Measurements from ENCODE around the gene SPATA9.

Gene SPATA9

DNA sequence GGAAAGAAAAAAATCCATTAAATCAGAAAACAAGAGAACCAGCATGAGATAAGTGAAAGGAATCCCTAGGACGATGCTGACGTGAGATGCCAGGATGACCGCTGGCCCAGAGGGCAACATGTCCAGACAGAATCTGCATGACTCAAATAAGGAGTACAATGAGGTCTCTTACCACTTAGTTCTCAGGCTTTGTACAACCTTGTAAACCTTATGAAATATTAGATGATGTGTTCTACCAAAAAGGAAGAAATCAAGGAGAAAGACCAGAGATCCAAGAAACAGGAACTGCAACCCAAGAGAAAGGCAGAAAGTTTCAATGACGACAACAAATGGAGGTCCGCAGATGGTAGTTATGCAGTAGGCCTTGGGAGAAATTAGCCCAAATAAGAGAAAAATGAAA lies 65.7 kb downstream of the SPATA9 start:
- Histone ChIP-seq H3K27me3 (ENCODE audit: control insufficient read depth, insufficient read depth, low read length, poor library complexity, severe bottlenecking) (peaks cover 51% of the 10 kb centered on the region), H3K27ac (ENCODE audit: insufficient read depth, low read depth, low read length, poor library complexity, severe bottlenecking) (no peak overlapping the region), H3K36me3 (ENCODE audit: control insufficient read depth, insufficient read depth, low read length) (no peaks in the 10 kb centered on the region), H3K9me3 (ENCODE audit: control insufficient read depth, low read length) (no peaks in the 10 kb centered on the region), H3K4me3 (ENCODE audit: insufficient read depth, low read depth, low read length) (no peak overlapping the region), H3K4me1 (ENCODE audit: control insufficient read depth, insufficient read depth, low read length) (no peaks in the 10 kb centered on the region)
- WGBS, 2 experiments, result 78 to 81% methylated on average over 5 of the region's 5 CpGs

DNA sequence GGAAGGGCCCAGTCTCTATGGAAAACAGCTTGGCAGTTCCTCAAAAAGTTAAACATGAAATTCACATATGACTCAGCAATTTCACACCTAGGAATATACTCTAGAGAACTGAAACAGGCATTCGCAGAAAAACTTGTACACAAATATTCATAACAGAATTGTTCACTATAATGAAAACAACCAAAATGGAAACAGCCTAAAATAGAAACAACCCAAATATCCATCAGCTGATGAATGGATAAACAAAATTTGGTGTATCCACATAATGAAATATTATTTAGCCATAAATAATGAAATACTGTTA lies 67.7 kb downstream of the SPATA9 start:
- no peaks in the 10 kb centered on the region for H3K36me3 ChIP-seq (ENCODE audit: control insufficient read depth, insufficient read depth, low read length)
- H3K4me3 ChIP-seq (ENCODE audit: insufficient read depth, low read depth, low read length), result no peak overlapping the region
- peaks cover 31% of the 10 kb centered on the region for H3K27me3 ChIP-seq (ENCODE audit: control insufficient read depth, insufficient read depth, low read length, poor library complexity, severe bottlenecking)
- no peak overlapping the region for H3K27ac ChIP-seq (ENCODE audit: insufficient read depth, low read depth, low read length, poor library complexity, severe bottlenecking)
- WGBS, 2 experiments, result 94 to 95% methylated on average over 1 of the region's 1 CpG
- no peaks in the 10 kb centered on the region for H3K9me3 ChIP-seq (ENCODE audit: control insufficient read depth, low read length)
- H3K4me1 ChIP-seq (ENCODE audit: control insufficient read depth, insufficient read depth, low read length), result no peaks in the 10 kb centered on the region

DNA sequence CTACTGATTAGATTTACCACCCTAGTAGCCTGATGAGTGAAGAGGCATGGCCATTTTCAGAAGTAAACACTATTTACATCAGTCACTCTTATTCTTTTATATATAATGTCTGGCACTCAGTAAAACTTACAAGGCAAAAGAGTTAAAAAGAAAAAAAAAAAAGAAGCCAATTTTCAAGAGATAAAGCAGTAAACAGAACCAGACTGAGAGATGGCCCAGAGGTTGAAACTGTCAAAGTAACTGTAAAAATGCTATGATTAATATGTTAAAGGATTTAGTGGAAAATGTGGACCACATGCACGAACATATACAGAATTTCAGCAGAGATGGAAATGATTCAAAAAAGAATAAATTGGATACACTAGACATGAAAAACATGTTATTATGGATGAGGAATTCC lies 69.3 kb downstream of the SPATA9 start:
- no peak overlapping the region for H3K27ac ChIP-seq (ENCODE audit: insufficient read depth, low read depth, low read length, poor library complexity, severe bottlenecking)
- no peaks in the 10 kb centered on the region for H3K4me1 ChIP-seq (ENCODE audit: control insufficient read depth, insufficient read depth, low read length)
- H3K9me3 ChIP-seq (ENCODE audit: control insufficient read depth, low read length), result no peaks in the 10 kb centered on the region
- H3K4me3 ChIP-seq (ENCODE audit: insufficient read depth, low read depth, low read length), result no peak overlapping the region
- peaks cover 15% of the 10 kb centered on the region for H3K27me3 ChIP-seq (ENCODE audit: control insufficient read depth, insufficient read depth, low read length, poor library complexity, severe bottlenecking)
- no peaks in the 10 kb centered on the region for H3K36me3 ChIP-seq (ENCODE audit: control insufficient read depth, insufficient read depth, low read length)
- 100% methylated on average over 1 of the region's 1 CpG for WGBS, 2 experiments

DNA sequence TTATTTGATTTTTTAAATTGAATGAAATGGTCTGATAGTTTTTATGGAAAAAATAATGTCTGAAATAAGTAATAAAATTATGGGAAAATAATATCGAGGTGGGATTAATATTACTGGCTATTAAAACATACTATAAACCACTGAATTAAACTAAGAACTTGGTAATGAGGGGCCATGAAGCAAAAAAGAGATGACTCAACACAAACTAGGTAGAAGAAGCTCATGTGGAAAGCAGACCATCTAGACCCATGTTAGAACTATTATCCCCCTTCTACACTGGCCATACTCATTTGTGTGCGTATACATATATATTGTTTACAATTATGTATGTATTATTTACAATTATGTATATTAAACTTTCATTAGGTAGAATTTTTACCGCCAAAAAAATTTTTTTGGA lies 71.4 kb downstream of the SPATA9 start:
- 89 to 100% methylated on average over 1 to 2 of the region's 3 CpGs for WGBS, 2 experiments
- Histone ChIP-seq H3K36me3 (ENCODE audit: control insufficient read depth, insufficient read depth, low read length) (no peaks in the 10 kb centered on the region), H3K27me3 (ENCODE audit: control insufficient read depth, insufficient read depth, low read length, poor library complexity, severe bottlenecking) (no peaks in the 10 kb centered on the region), H3K27ac (ENCODE audit: insufficient read depth, low read depth, low read length, poor library complexity, severe bottlenecking) (no peak overlapping the region), H3K9me3 (ENCODE audit: control insufficient read depth, low read length) (no peaks in the 10 kb centered on the region), H3K4me3 (ENCODE audit: insufficient read depth, low read depth, low read length) (no peak overlapping the region), H3K4me1 (ENCODE audit: control insufficient read depth, insufficient read depth, low read length) (no peaks in the 10 kb centered on the region)

DNA sequence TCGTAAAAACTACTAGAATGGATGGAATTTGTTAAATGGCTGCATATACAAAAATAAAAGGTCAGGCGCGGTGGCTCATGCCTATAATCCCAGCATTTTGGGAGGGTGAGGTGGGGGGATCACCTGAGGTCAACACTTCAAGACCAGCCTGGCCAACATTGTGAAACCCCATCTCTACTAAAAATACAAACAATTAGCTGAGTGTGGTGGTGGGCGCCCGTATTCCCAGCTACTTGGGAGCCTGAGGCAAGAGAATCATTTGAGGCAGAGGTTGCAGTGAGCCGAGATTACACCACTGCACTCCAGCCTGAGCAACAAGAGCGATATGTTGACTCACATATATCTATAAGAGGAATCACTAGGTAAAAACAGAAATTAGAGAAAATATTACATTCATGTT lies 72.2 kb downstream of the SPATA9 start:
- no peaks in the 10 kb centered on the region for H3K4me1 ChIP-seq (ENCODE audit: control insufficient read depth, insufficient read depth, low read length)
- 89% methylated on average over 6 to 7 of the region's 7 CpGs for WGBS, 2 experiments
- no peak overlapping the region for H3K4me3 ChIP-seq (ENCODE audit: insufficient read depth, low read depth, low read length)
- H3K27ac ChIP-seq (ENCODE audit: insufficient read depth, low read depth, low read length, poor library complexity, severe bottlenecking), result no peak overlapping the region
- no peaks in the 10 kb centered on the region for H3K36me3 ChIP-seq (ENCODE audit: control insufficient read depth, insufficient read depth, low read length)
- no peaks in the 10 kb centered on the region for H3K27me3 ChIP-seq (ENCODE audit: control insufficient read depth, insufficient read depth, low read length, poor library complexity, severe bottlenecking)
- no peaks in the 10 kb centered on the region for H3K9me3 ChIP-seq (ENCODE audit: control insufficient read depth, low read length)

DNA sequence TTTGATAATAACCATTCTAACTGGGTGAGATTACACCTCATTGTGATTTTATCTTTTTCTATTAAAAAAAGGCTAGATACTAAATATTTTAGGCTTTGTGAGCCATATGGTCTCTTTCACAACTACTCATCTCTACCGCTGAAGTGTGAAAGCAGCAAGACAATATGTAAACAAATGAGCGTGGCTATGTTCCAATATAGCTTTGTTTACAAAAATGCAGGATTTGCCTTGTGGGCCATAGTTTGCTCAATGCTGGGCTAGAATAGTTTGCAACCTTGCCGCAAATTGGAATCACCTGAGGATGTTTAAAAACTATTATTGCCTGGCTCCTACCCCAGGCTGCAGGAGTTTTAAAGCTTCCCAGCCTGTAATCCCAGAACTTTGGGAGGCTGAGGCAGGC lies 73.1 kb downstream of the SPATA9 start:
- H3K27ac ChIP-seq (ENCODE audit: insufficient read depth, low read depth, low read length, poor library complexity, severe bottlenecking), result no peak overlapping the region
- no peaks in the 10 kb centered on the region for H3K9me3 ChIP-seq (ENCODE audit: control insufficient read depth, low read length)
- no peaks in the 10 kb centered on the region for H3K27me3 ChIP-seq (ENCODE audit: control insufficient read depth, insufficient read depth, low read length, poor library complexity, severe bottlenecking)
- H3K4me1 ChIP-seq (ENCODE audit: control insufficient read depth, insufficient read depth, low read length), result no peaks in the 10 kb centered on the region
- 93 to 96% methylated on average over 3 of the region's 3 CpGs for WGBS, 2 experiments
- no peaks in the 10 kb centered on the region for H3K36me3 ChIP-seq (ENCODE audit: control insufficient read depth, insufficient read depth, low read length)
- no peak overlapping the region for H3K4me3 ChIP-seq (ENCODE audit: insufficient read depth, low read depth, low read length)

All from ectodermal cell (in vitro differentiated cells).